HepG2 (cell line): Measurements from ENCODE around the gene CADM1.

ENCODE experiments used
- FOXK1 ChIP-seq: sonication (generic); formaldehyde crosslinking; IDR thresholded peaks from 2 replicates; pipeline ENCODE4 v1.4.0; 2020; ENCODE audit warnings: low read depth, missing genetic modification reagents, borderline replicate concordance
- IRF1 ChIP-seq: sonication (generic); formaldehyde crosslinking; IDR thresholded peaks from 2 replicates; pipeline ENCODE4 v1.4.0; 2020; ENCODE audit warnings: low read depth, mild to moderate bottlenecking, missing genetic modification reagents
- JUN ChIP-seq: sonication (generic); formaldehyde crosslinking; IDR thresholded peaks from 2 replicates; pipeline ENCODE4 v1.4.0; 2020; ENCODE audit warnings: mild to moderate bottlenecking, missing genetic modification reagents
- MYC ChIP-seq: sonication (generic); formaldehyde crosslinking; IDR thresholded peaks from 2 replicates; pipeline ENCODE4 v1.9.0; 2021; ENCODE audit warnings: missing genetic modification reagents, borderline replicate concordance
- REL ChIP-seq: sonication (generic); formaldehyde crosslinking; conservative IDR thresholded peaks from 2 replicates; pipeline ENCODE4 v1.8.0; 2022; ENCODE audit warnings: mild to moderate bottlenecking, missing genetic modification reagents, moderate library complexity
- YY1 ChIP-seq: IDR thresholded peaks from 2 replicates; pipeline ENCODE4 v1.6.1; 2011; ENCODE audit warnings: low read length, low read depth, moderate library complexity, mild to moderate bottlenecking; ENCODE audit not compliant: insufficient read depth, insufficient replicate concordance
- ZBTB7A ChIP-seq: sonication (generic); formaldehyde crosslinking; IDR thresholded peaks from 2 replicates; pipeline ENCODE4 v1.8.0; 2022; ENCODE audit warnings: mild to moderate bottlenecking, missing genetic modification reagents
- ZZZ3 ChIP-seq: sonication (generic); formaldehyde crosslinking; IDR thresholded peaks from 2 replicates; pipeline ENCODE4 v1.4.0; 2020; ENCODE audit warnings: missing genetic modification reagents, mild to moderate bottlenecking, borderline replicate concordance
- TF ChIP-seq, protein P1 (sequence below), 2 experiments: sonication (generic) in 1 of 2; formaldehyde crosslinking in 1 of 2; IDR thresholded peaks; 2 replicates each; pipeline versions ENCODE4 v1.5.1 to v1.6.1; 2011 to 2020; ENCODE audit warnings: borderline replicate concordance in 1 of 2, low read depth in 1 of 2, low read length in 1 of 2, mild to moderate bottlenecking in 1 of 2, missing genetic modification reagents in 1 of 2, moderate library complexity in 1 of 2
- TF ChIP-seq, protein P2 (sequence below): sonication (generic); formaldehyde crosslinking; IDR thresholded peaks from 2 replicates; pipeline ENCODE4 v1.5.0; 2020; ENCODE audit warnings: mild to moderate bottlenecking, missing genetic modification reagents, moderate library complexity

GRCh38 chr11:115460512-115460911 lies 43.7 kb downstream of the CADM1 start:
- TF ChIP-seq IRF1 (CRISPR knock-in tag) (no peak), ZZZ3 (CRISPR knock-in tag) (no peak), MYC (no peak), YY1 (no peak), FOXK1 (no peak), REL (CRISPR knock-in tag) (no peak), ZBTB7A (no peak), JUN (CRISPR knock-in tag) (no peak)
- TF ChIP-seq, protein P1, sequence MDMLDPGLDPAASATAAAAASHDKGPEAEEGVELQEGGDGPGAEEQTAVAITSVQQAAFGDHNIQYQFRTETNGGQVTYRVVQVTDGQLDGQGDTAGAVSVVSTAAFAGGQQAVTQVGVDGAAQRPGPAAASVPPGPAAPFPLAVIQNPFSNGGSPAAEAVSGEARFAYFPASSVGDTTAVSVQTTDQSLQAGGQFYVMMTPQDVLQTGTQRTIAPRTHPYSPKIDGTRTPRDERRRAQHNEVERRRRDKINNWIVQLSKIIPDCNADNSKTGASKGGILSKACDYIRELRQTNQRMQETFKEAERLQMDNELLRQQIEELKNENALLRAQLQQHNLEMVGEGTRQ (IDR thresholded peaks at IDR 0.05; ENCODE audit: low read depth, low read length): no peak
- TF ChIP-seq, protein P1 (CRISPR knock-in tag; IDR thresholded peaks at IDR 0.05; ENCODE audit: borderline replicate concordance): no peak
- TF ChIP-seq, protein P2, sequence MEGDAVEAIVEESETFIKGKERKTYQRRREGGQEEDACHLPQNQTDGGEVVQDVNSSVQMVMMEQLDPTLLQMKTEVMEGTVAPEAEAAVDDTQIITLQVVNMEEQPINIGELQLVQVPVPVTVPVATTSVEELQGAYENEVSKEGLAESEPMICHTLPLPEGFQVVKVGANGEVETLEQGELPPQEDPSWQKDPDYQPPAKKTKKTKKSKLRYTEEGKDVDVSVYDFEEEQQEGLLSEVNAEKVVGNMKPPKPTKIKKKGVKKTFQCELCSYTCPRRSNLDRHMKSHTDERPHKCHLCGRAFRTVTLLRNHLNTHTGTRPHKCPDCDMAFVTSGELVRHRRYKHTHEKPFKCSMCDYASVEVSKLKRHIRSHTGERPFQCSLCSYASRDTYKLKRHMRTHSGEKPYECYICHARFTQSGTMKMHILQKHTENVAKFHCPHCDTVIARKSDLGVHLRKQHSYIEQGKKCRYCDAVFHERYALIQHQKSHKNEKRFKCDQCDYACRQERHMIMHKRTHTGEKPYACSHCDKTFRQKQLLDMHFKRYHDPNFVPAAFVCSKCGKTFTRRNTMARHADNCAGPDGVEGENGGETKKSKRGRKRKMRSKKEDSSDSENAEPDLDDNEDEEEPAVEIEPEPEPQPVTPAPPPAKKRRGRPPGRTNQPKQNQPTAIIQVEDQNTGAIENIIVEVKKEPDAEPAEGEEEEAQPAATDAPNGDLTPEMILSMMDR: no peak
